ENCODE data around the gene SENP5.
"Not testable (repeated sequence)": the region's sequence is repeated elsewhere in the genome, so short reads cannot be mapped to it uniquely, and the experiment has no call there.

SENP5 gene

GRCh38 chr3:196942915-196943277, 75.2 kb downstream of the SENP5 start:
- peak; percentile 10 for DNase-seq

- DNase-seq, result not testable (repeated sequence)
Observed at GRCh38 chr3:196944037-196944790, 76.5 kb downstream of the SENP5 start.

GRCh38 chr3:196947136-196947859, 79.6 kb downstream of the SENP5 start:
- no peak for DNase-seq

GRCh38 chr3:196947860-196948441, 80.2 kb downstream of the SENP5 start:
- DNase-seq, result no peak

- DNase-seq, result no peak
Observed at GRCh38 chr3:196948442-196949284, 80.9 kb downstream of the SENP5 start.

- no peak for DNase-seq
Observed at GRCh38 chr3:196949285-196949619, 81.5 kb downstream of the SENP5 start.

- no peak for DNase-seq
Observed at GRCh38 chr3:196949750-196950149, 82.0 kb downstream of the SENP5 start.

GRCh38 chr3:196951371-196951770, 83.7 kb downstream of the SENP5 start:
- no peak for DNase-seq

- DNase-seq, result no peak
Observed at GRCh38 chr3:196954832-196955231, 87.1 kb downstream of the SENP5 start.

- DNase-seq, result no peak
Observed at GRCh38 chr3:196962108-196962929, 94.6 kb downstream of the SENP5 start.

GRCh38 chr3:196962930-196963630, 95.4 kb downstream of the SENP5 start:
- DNase-seq, result no peak

- no peak for DNase-seq
Observed at GRCh38 chr3:196963631-196963953, 95.9 kb downstream of the SENP5 start.

GRCh38 chr3:196965112-196965803, 97.5 kb downstream of the SENP5 start:
- no peak for DNase-seq

- no peak for DNase-seq
Observed at GRCh38 chr3:196965804-196966173, 98.1 kb downstream of the SENP5 start.

- DNase-seq, result peak; percentile 35
Observed at GRCh38 chr3:196966526-196967401, 99.0 kb downstream of the SENP5 start.

GRCh38 chr3:196967412-196968232, 99.9 kb downstream of the SENP5 start:
- DNase-seq, result no peak

- peak; percentile 8 for DNase-seq
Observed at GRCh38 chr3:196968233-196969133, 100.8 kb downstream of the SENP5 start, which contains the start of gene PIGZ. TSS of gene PIGZ (minus strand) at chr3:196968833. CDS start at chr3:196952031, 16,802 bp downstream.

- no peak for DNase-seq
Observed at GRCh38 chr3:196969134-196969659, 101.5 kb downstream of the SENP5 start.

All from fibroblast of upper back skin (primary cell).